ENCODE data around the gene PURA. TPM values are rescaled to one million over a fixed set of nuclear protein-coding genes. Genes with fewer than 3 reads are reported as not detected.

PURA gene
- total and polyA plus RNA-seq, 2 of the 13 experiments (the other 11 are each of a cell fraction or from before 2014, with no cell fraction given) = 2.0 to 5.0 TPM

DNA sequence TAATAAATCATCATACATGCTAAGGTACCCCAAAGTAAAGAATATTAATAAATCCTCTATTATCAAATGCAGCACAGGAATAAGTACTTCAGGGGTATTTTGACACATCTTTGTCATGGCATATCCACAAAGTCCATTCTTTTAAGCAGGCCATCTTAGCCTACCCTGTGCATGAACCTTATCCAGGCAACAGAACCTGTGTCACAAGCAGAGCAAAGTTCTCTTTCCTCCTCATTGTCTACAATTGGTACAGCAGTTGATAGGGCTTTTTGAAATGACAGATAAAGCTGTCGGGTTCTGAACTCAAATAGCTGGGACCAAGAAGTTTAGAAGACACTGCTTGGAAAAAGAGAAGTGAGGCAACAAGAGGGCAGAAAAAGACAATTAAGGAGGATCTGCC, 30.8 kb upstream of the PURA start (continued):
- TF ChIP-seq DPF2 (CRISPR knock-in tag; IDR thresholded peaks at IDR 0.05; ENCODE audit: borderline replicate concordance, low read depth) (no peak), EZH2 (conservative IDR thresholded peaks at IDR 0.05; ENCODE audit: low read depth, low read length) (no peak), ZNF577 (CRISPR knock-in tag; IDR thresholded peaks at IDR 0.05; ENCODE audit: borderline replicate concordance, low read depth) (no peak), FOXJ3 (CRISPR knock-in tag; IDR thresholded peaks at IDR 0.05; ENCODE audit: borderline replicate concordance) (no peak), THYN1 (CRISPR knock-in tag; IDR thresholded peaks at IDR 0.05; ENCODE audit: borderline replicate concordance, low read depth) (no peak), SETDB1 (CRISPR knock-in tag; IDR thresholded peaks at IDR 0.05; ENCODE audit: borderline replicate concordance) (no peak), KLF15 (CRISPR knock-in tag; IDR thresholded peaks at IDR 0.05; ENCODE audit: borderline replicate concordance) (no peak), ZNF670 (CRISPR knock-in tag; IDR thresholded peaks at IDR 0.05; ENCODE audit: borderline replicate concordance) (no peak), ZNF530 (CRISPR knock-in tag; IDR thresholded peaks at IDR 0.05; ENCODE audit: low read depth) (no peak)
- TF ChIP-seq, protein P1, sequence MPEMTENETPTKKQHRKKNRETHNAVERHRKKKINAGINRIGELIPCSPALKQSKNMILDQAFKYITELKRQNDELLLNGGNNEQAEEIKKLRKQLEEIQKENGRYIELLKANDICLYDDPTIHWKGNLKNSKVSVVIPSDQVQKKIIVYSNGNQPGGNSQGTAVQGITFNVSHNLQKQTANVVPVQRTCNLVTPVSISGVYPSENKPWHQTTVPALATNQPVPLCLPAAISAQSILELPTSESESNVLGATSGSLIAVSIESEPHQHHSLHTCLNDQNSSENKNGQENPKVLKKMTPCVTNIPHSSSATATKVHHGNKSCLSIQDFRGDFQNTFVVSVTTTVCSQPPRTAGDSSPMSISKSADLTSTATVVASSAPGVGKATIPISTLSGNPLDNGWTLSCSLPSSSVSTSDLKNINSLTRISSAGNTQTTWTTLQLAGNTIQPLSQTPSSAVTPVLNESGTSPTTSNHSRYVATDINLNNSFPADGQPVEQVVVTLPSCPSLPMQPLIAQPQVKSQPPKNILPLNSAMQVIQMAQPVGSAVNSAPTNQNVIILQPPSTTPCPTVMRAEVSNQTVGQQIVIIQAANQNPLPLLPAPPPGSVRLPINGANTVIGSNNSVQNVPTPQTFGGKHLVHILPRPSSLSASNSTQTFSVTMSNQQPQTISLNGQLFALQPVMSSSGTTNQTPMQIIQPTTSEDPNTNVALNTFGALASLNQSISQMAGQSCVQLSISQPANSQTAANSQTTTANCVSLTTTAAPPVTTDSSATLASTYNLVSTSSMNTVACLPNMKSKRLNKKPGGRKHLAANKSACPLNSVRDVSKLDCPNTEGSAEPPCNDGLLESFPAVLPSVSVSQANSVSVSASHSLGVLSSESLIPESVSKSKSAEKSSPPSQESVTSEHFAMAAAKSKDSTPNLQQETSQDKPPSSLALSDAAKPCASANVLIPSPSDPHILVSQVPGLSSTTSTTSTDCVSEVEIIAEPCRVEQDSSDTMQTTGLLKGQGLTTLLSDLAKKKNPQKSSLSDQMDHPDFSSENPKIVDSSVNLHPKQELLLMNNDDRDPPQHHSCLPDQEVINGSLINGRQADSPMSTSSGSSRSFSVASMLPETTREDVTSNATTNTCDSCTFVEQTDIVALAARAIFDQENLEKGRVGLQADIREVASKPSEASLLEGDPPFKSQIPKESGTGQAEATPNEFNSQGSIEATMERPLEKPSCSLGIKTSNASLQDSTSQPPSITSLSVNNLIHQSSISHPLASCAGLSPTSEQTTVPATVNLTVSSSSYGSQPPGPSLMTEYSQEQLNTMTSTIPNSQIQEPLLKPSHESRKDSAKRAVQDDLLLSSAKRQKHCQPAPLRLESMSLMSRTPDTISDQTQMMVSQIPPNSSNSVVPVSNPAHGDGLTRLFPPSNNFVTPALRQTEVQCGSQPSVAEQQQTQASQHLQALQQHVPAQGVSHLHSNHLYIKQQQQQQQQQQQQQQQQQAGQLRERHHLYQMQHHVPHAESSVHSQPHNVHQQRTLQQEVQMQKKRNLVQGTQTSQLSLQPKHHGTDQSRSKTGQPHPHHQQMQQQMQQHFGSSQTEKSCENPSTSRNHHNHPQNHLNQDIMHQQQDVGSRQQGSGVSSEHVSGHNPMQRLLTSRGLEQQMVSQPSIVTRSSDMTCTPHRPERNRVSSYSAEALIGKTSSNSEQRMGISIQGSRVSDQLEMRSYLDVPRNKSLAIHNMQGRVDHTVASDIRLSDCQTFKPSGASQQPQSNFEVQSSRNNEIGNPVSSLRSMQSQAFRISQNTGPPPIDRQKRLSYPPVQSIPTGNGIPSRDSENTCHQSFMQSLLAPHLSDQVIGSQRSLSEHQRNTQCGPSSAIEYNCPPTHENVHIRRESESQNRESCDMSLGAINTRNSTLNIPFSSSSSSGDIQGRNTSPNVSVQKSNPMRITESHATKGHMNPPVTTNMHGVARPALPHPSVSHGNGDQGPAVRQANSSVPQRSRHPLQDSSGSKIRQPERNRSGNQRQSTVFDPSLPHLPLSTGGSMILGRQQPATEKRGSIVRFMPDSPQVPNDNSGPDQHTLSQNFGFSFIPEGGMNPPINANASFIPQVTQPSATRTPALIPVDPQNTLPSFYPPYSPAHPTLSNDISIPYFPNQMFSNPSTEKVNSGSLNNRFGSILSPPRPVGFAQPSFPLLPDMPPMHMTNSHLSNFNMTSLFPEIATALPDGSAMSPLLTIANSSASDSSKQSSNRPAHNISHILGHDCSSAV (CRISPR knock-in tag; IDR thresholded peaks at IDR 0.05; ENCODE audit: borderline replicate concordance) = no peak
